ENCODE results near the gene ALDH1A1. TPM values are rescaled to one million over a fixed set of nuclear protein-coding genes. Genes with fewer than 3 reads are reported as not detected.

ALDH1A1 gene
- total and polyA plus RNA-seq, 2 donors from 2014 or later, result 191 to 295 TPM

DNA sequence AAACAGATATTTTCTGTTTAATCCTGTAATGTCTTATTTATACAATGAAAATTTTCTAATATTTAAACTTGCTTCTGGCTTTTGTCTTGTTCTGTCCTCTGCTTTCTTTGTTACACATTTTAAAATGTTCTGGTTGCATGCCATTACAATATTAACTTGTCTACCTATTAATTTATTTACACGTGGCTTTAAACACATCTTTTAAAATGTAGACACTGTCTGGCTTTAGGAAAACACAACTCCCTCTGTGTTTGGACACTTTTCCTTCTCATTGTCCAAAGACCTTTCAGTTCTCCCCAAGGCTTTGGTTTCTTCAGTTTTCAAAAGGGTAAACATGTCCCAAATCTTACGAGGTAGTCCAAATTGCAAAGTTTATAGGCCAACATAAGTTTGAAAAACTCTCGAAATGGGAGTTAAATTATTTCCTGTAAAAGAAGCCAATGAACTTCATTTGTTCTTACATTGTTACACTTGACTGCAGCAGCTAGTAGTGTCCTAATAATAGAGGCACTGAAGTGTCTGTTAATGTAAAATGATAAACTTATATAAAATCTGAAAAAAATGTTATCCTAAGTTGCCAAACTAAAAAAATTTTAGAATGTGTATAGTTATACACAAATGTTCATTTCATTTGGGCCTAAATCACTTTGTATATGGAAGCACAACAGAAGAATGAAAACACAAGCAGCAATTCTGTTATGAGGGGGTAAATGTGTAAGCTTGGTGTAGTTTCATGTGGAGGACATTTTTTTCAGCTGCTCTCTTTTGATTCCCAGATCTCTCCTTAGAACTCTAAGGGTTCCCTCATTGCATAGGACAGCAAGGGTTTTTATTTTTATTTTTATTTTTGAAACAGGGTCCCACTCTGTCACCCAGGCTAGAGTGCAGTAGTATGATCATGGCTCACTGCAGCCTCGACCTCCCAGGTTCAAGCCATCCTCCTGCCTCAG lies 53.8 kb downstream of the ALDH1A1 start:
- Histone ChIP-seq H3K9ac (ENCODE audit: low read length in 3 of 3) (no peak overlapping the region), H3K27ac (ENCODE audit: low read depth in 2 of 2, low read length in 2 of 2) (no peak overlapping the region), H3K27me3 (ENCODE audit: control insufficient read depth, insufficient read depth, low read length) (no peaks in the 10 kb centered on the region), H3K36me3 (ENCODE audit: control insufficient read depth in 2 of 3, insufficient read depth in 3 of 3, low read length in 3 of 3) (peaks cover 0 to 9% (median 0%) of the 10 kb centered on the region in 3 donors), H3K4me3 (ENCODE audit: low read length in 3 of 3) (no peak overlapping the region), H3K4me1 (ENCODE audit: control insufficient read depth in 2 of 3, insufficient read depth in 2 of 3, low read depth in 1 of 3, low read length in 3 of 3) (no peaks in the 10 kb centered on the region), H3K9me3 (ENCODE audit: control insufficient read depth in 2 of 3, insufficient read depth in 1 of 3, low read length in 3 of 3) (no peaks in the 10 kb centered on the region)
- intact Hi-C loops (cut with DNase I), result no loop called here
- FAIRE-seq, result no peak
- no peak for DNase-seq
- TF ChIP-seq, protein P1, sequence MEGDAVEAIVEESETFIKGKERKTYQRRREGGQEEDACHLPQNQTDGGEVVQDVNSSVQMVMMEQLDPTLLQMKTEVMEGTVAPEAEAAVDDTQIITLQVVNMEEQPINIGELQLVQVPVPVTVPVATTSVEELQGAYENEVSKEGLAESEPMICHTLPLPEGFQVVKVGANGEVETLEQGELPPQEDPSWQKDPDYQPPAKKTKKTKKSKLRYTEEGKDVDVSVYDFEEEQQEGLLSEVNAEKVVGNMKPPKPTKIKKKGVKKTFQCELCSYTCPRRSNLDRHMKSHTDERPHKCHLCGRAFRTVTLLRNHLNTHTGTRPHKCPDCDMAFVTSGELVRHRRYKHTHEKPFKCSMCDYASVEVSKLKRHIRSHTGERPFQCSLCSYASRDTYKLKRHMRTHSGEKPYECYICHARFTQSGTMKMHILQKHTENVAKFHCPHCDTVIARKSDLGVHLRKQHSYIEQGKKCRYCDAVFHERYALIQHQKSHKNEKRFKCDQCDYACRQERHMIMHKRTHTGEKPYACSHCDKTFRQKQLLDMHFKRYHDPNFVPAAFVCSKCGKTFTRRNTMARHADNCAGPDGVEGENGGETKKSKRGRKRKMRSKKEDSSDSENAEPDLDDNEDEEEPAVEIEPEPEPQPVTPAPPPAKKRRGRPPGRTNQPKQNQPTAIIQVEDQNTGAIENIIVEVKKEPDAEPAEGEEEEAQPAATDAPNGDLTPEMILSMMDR (IDR thresholded peaks at IDR 0.05; ENCODE audit: borderline replicate concordance, extremely low read depth, insufficient read depth), result no peak

DNA sequence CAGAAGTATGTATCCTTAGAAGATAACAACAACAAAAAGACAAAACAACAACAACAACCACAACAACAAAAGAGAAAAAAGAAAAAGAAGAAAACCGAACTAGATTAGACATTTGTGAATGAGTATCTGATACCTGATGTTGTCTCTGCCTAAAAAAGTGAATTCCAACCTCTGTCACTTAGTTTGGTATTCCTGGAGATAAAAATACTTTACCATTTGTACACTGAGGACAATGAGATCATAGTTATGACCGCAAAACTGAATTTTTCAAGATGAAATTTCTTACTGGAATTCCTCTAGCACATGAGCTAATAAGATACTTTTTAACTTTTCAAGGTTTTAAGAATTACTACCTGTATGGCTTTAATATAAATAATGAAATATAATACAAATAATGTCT lies 54.5 kb downstream of the ALDH1A1 start:
- DNase-seq (no peak), FAIRE-seq (no peak)
- Histone ChIP-seq H3K36me3 (ENCODE audit: control insufficient read depth in 2 of 3, insufficient read depth in 3 of 3, low read length in 3 of 3) (peaks cover 0 to 4% (median 0%) of the 10 kb centered on the region in 3 donors), H3K4me1 (ENCODE audit: control insufficient read depth in 2 of 3, insufficient read depth in 2 of 3, low read depth in 1 of 3, low read length in 3 of 3) (no peaks in the 10 kb centered on the region), H3K27ac (ENCODE audit: low read depth in 2 of 2, low read length in 2 of 2) (no peak overlapping the region), H3K4me3 (ENCODE audit: low read length in 3 of 3) (no peak overlapping the region), H3K9ac (ENCODE audit: low read length in 3 of 3) (no peak overlapping the region), H3K27me3 (ENCODE audit: control insufficient read depth, insufficient read depth, low read length) (no peaks in the 10 kb centered on the region), H3K9me3 (ENCODE audit: control insufficient read depth in 2 of 3, insufficient read depth in 1 of 3, low read length in 3 of 3) (no peaks in the 10 kb centered on the region)
- TF ChIP-seq, protein P1 (IDR thresholded peaks at IDR 0.05; ENCODE audit: borderline replicate concordance, extremely low read depth, insufficient read depth), result no peak
- intact Hi-C loops (cut with DNase I), result no loop called here

DNA sequence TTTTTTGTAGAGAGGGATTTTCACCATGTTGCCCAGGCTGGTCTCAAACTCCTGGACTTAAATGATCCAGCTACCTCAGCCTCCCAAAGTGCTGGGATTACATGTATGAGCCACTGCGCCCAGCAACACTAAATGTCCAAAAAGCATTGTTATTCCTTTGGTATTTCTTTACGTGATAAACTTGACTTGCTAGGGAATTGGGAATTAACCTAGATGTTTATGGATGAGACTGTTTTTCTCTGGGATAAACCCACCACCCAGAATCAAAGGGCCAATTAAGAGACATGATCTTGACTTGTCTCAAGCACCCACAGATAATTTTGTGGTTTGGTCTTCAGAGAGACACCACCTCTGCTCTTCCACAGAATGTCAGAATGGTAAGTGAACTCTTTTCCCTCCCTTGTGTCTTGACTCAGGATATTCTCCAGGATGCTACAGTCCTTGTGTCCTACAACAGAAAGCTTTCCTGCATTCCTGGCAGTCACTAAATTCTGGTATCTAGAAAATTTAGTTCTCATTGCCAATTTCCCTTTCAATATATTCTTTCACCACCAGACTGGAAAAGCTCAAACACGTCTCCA lies 55.7 kb downstream of the ALDH1A1 start:
- Histone ChIP-seq H3K4me3 (ENCODE audit: low read length in 3 of 3) (no peak overlapping the region), H3K9me3 (ENCODE audit: control insufficient read depth in 2 of 3, insufficient read depth in 1 of 3, low read length in 3 of 3) (no peaks in the 10 kb centered on the region), H3K36me3 (ENCODE audit: control insufficient read depth in 2 of 3, insufficient read depth in 3 of 3, low read length in 3 of 3) (no peaks in the 10 kb centered on the region), H3K9ac (ENCODE audit: low read length in 3 of 3) (no peak overlapping the region), H3K4me1 (ENCODE audit: control insufficient read depth in 2 of 3, insufficient read depth in 2 of 3, low read depth in 1 of 3, low read length in 3 of 3) (no peaks in the 10 kb centered on the region), H3K27ac (ENCODE audit: low read depth in 2 of 2, low read length in 2 of 2) (no peak overlapping the region), H3K27me3 (ENCODE audit: control insufficient read depth, insufficient read depth, low read length) (no peaks in the 10 kb centered on the region)
- DNase-seq (no peak), FAIRE-seq (no peak)
- intact Hi-C loops (cut with DNase I), result no loop called here
- TF ChIP-seq, protein P1 (IDR thresholded peaks at IDR 0.05; ENCODE audit: borderline replicate concordance, extremely low read depth, insufficient read depth), result no peak
